Smooth muscle cell of the brain vasculature (primary cell): ENCODE measurements around the gene PLXND1.
"Not testable (repeated sequence)": the region's sequence is repeated elsewhere in the genome, so short reads cannot be mapped to it uniquely, and the experiment has no call there.

ENCODE experiments used
- DNase-seq: peaks from one replicate; pipeline ENCODE4 v3.0.0-alpha.2; 2012; ENCODE audit warnings: low read depth, low spot score

PLXND1 gene

DNA sequence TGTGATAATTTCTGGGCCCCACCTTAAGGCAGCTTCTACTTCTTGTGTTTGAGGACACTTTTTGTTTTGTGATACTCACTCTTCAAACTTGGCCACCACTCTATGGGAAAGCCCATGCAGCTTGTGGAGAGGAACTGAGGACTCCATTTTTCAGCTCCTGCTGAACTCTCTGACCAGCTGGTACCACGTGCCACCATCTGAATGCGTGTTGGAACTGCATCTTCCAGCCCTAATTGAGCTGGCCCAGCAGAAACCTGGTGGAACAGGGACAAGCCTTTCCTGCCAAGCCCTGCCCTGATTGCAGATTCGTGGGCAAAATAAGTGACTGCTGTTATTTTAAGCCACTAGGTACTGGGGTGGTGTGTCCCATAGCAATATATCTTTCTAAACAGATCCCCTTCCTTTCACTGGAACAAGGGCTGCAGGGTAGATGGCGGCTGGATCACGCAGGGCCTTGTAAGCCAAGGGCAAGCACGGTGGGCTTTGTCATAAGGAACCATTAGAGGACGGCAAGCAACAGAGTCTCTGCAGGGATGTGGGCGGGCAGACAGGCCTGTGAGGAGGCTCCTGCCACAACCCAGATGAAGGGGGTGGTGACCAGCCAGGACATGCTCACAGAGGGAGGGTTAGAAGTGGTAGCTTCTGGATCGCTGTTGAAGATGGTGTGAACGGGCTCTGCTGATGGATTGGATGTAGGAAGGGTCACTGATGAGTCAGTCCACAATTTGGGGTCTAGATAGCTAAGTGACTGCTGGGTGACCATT, 54.0 kb downstream of the PLXND1 start:
- DNase-seq = no peak

GRCh38 chr3:129549805-129550204, 56.7 kb downstream of the PLXND1 start:
- DNase-seq = no peak

GRCh38 chr3:129549006-129549800, 57.3 kb downstream of the PLXND1 start:
- DNase-seq = no peak

GRCh38 chr3:129548104-129548965, 58.1 kb downstream of the PLXND1 start:
- no peak for DNase-seq

DNA sequence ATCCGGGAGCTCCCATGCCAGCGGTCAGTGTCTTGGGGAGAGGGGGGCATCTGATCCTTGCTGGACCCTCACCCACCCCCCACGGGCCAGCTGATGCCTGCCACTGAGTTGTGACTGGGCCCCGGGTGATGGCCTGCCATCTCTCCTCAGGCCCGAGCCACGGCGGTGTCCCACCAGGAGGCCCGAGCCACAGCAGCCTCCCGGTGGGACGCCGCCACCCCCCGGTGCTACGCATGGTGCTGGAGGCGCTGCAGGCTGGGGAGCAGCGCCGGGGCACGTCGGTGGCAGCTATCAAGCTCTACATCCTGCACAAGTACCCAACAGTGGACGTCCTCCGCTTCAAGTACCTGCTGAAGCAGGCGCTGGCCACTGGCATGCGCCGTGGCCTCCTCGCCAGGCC, 59.2 kb downstream of the PLXND1 start:
- no peak for DNase-seq

DNA sequence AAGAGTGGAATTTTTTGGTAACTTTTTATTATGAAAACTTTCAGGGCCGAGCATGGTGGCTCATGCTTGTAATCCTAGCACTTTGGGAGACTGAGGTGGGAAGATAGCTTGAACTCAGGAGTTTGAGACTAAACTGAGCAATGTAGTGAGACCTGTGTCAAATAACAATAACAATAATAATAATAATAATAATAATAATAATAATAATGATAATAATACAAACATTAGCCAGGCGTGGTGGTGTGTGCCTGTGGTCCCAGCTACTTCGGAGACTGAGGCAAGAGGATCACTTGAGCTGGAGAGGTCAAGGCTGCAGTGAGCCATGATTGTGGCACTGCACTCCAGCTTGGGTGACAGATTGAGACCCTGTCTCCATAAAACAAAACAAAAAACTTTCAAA, 60.5 kb downstream of the PLXND1 start:
- not testable (repeated sequence) for DNase-seq

- DNase-seq = no peak
Measured at GRCh38 chr3:129543999-129544398, 62.5 kb downstream of the PLXND1 start.

GRCh38 chr3:129543156-129543790, 63.2 kb downstream of the PLXND1 start, which contains the start of gene H1-8:
H1-8 (plus strand) TSS chr3:129543175; CDS start chr3:129543219, 44 bp downstream.
- DNase-seq = no peak

DNA sequence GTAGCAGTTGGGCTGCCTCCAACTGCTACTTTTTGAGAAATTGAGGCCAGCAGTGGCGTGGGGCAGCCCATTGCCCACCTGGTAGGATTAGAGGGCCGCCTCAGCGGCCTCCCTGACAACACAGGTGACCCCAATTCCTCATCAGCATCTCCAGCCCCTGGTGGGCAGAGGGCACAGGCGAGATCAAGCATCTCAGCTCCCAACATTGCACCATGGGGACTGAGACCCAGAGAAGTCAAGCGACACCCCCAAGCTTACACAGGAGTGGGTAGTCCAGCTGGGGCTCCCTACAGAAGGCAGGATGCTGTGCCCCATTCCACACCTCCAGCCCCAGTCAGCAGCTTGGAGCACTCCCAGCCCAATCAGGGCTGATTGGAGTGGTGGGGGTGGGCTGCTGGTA, 63.7 kb downstream of the PLXND1 start:
- DNase-seq = no peak

DNA sequence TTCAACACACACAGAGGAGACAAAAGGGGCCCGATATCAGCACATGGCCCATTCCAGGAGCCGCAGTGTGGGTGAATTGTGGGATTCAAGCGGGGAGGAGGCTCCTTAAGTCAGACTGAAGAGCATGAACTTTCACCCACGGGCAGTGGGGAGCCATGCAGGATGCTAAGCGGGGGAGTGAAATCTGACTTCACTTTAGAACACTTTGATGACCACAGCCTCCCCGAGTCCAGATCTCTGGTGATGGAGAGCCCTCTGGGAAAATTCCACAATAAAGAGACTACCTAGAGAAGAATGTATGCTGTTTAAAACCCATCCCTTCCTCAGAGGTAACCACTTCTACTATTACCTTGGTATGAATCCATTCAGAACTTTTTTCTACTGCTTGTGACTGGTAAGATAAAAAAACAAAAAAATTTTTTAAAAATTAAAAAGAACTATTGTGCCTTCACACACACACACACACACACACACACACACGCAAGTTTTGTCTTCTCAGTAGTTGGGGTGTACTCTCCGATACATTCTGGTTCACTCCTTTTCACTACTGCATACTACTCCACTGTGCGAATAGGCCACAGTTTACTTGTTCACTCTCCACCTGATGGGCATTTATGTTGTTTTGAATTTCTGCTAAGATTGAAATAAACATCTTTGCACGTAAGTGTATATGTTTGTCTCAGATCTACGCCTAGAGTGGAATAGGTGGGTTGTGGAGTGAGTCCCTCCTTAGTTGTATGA, 65.5 kb downstream of the PLXND1 start:
- no peak for DNase-seq

GRCh38 chr3:129539206-129539605, 67.3 kb downstream of the PLXND1 start:
- no peak for DNase-seq

DNA sequence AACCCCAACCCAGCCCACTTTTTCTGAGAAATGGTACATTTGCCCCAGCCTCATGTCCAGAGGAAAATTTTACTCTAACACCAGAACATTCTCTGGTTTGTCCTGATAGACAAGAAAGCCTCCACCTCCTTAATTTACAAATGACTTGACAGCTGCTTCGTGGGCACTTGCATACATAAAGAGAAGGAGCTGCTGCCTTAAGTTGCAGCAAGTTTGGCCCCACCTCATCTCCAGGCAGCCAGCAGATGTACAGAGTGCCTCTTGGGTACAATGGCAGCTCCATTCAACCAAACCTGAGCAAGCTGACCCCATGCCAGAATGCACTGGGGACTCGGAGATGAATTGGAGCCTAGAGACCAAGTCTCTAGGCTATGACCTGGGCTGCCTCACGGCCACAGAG, 69.7 kb downstream of the PLXND1 start:
- no peak for DNase-seq

DNA sequence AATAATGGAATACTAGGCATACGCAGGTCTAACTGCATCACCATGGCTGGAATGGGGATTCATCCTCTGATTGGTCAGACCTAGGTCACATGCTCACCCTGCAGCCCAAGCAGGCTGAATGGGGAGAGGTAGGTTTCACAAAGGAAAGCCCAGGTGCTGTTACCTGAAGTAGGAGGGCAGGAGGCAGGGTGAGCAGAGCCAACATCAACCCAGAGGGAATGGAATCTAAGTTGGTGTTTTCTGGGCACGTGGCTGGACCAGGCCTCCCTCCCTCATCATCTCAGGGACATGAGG, 70.2 kb downstream of the PLXND1 start:
- DNase-seq = no peak

DNA sequence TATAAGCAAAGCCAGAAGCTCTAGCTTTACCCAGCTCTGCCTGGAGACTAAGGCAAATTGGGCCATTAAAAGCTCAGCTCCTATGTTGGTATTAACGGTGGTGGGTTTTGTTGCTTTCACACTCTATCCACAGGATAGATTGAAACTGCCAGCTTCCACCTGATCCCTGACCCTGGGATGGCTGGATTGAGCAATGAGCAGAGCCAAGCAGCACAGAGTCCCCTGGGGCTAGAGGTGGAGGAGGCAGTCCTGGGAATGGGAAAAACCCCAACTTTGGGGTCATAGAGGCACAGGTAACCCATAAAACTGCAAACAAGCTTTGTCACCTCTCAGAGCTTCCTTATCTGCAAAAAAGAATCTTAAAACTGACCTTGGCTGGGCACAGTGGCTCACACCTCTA, 71.4 kb downstream of the PLXND1 start:
- DNase-seq = no peak

DNA sequence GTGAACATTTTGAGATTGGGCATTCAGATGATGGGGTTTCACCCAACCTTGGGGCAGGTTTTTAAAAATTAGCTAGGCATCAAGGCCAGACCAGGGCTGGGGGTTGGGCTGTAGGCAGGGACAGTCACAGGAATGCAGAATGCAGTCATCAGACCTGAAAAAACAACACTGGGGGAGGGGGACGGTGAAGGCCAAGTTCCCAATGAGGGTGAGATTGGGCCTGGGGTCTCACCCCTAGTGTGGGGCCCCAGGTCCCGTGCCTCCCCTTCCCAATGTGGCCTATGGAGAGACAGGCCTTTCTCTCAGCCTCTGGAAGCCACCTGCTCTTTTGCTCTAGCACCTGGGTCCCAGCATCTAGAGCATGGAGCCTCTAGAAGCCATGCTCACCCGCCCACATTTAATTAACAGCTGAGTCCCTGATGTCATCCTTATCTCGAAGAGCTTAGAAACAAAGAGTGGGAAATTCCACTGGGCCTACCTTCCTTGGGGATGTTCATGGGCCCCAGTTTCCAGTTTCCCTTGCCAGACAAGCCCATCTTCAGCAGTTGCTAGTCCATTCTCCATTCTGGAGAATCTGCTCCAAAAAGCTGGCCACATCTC, 71.9 kb downstream of the PLXND1 start:
- DNase-seq = no peak

DNA sequence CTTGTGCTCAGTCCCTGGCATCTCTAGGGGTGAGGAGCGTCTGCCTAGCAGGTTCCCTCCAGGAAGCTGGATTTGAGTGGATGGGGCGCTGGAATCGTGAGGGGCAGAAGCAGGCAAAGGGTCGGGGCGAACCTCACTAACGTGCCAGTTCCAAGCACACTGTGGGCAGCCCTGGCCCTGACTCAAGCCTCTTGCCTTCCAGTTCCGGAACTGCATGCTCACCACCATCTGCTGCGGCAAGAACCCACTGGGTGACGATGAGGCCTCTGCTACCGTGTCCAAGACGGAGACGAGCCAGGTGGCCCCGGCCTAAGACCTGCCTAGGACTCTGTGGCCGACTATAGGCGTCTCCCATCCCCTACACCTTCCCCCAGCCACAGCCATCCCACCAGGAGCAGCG, 73.1 kb downstream of the PLXND1 start:
- no peak for DNase-seq

GRCh38 chr3:129532261-129532660, 74.2 kb downstream of the PLXND1 start:
- no peak for DNase-seq

DNA sequence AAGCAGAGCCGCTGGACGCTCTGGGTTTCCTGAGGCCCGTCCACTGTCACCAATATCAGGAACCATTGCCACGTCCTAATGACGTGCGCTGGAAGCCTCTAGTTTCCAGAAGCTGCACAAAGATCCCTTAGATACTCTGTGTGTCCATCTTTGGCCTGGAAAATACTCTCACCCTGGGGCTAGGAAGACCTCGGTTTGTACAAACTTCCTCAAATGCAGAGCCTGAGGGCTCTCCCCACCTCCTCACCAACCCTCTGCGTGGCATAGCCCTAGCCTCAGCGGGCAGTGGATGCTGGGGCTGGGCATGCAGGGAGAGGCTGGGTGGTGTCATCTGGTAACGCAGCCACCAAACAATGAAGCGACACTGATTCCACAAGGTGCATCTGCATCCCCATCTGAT, 74.8 kb downstream of the PLXND1 start:
- DNase-seq = no peak

- no peak for DNase-seq
Measured at GRCh38 chr3:129530821-129531220, 75.7 kb downstream of the PLXND1 start.

DNA sequence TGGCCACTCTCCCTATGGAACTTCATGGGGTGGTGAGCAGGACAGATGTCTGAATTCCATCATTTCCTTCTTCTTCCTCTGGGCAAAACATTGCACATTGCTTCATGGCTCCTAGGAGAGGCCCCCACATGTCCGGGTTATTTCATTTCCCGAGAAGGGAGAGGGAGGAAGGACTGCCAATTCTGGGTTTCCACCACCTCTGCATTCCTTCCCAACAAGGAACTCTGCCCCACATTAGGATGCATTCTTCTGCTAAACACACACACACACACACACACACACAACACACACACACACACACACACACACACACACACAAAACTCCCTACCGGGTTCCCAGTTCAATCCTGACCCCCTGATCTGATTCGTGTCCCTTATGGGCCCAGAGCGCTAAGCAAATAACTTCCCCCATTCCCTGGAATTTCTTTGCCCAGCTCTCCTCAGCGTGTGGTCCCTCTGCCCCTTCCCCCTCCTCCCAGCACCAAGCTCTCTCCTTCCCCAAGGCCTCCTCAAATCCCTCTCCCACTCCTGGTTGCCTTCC, 76.2 kb downstream of the PLXND1 start:
- no peak for DNase-seq
